Erythroblast (primary cell): ENCODE data around the gene AZIN2.

Experiments
- GATA1 ChIP-seq: IDR thresholded peaks from 2 replicates; pipeline ENCODE4 v1.6.1; 2011; ENCODE audit warnings: low read depth, mild to moderate bottlenecking, control low read depth, low read length, moderate library complexity
- POLR2A ChIP-seq: IDR thresholded peaks from 2 replicates; pipeline ENCODE4 v1.6.1; 2011; ENCODE audit warnings: mild to moderate bottlenecking, low read length

- no peak for TF ChIP-seq POLR2A
- no peak for TF ChIP-seq GATA1
These were observed 51.6 kb downstream of the AZIN2 start for GRCh38 chr1:33132549-33132948.
